Measurements from ENCODE around the gene CSMD2.

The CSMD2 gene

DNA sequence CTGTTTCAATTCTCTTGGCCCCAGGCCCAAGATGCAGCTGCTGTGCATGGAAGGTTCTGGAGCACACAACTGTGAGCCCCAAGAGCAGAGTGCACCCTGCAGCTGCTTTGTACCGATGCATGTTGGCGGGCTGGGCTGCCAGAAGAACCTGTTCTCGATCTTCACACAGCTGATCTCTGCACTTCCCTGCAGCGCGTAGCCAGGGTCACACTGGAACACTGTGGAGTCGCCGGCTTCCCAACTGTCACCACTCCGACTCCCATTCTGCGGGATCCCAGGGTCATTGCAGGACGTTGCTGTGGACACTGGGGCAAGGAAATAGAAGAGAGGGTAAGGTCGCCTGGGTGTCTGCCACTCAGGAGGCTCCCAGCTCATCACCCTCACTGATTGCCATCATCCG lies 507.2 kb downstream of the CSMD2 start (continued):
- TF ChIP-seq, protein P1, sequence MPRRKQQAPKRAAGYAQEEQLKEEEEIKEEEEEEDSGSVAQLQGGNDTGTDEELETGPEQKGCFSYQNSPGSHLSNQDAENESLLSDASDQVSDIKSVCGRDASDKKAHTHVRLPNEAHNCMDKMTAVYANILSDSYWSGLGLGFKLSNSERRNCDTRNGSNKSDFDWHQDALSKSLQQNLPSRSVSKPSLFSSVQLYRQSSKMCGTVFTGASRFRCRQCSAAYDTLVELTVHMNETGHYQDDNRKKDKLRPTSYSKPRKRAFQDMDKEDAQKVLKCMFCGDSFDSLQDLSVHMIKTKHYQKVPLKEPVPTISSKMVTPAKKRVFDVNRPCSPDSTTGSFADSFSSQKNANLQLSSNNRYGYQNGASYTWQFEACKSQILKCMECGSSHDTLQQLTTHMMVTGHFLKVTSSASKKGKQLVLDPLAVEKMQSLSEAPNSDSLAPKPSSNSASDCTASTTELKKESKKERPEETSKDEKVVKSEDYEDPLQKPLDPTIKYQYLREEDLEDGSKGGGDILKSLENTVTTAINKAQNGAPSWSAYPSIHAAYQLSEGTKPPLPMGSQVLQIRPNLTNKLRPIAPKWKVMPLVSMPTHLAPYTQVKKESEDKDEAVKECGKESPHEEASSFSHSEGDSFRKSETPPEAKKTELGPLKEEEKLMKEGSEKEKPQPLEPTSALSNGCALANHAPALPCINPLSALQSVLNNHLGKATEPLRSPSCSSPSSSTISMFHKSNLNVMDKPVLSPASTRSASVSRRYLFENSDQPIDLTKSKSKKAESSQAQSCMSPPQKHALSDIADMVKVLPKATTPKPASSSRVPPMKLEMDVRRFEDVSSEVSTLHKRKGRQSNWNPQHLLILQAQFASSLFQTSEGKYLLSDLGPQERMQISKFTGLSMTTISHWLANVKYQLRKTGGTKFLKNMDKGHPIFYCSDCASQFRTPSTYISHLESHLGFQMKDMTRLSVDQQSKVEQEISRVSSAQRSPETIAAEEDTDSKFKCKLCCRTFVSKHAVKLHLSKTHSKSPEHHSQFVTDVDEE (CRISPR knock-in tag; IDR thresholded peaks at IDR 0.05) = no peak
- TF ChIP-seq GLIS3 (CRISPR knock-in tag; IDR thresholded peaks at IDR 0.05) (no peak), ARNTL (CRISPR knock-in tag; IDR thresholded peaks at IDR 0.05; ENCODE audit: borderline replicate concordance, low read depth) (no peak), ZNF70 (CRISPR knock-in tag; IDR thresholded peaks at IDR 0.05) (no peak)
- TF ChIP-seq, protein P2, sequence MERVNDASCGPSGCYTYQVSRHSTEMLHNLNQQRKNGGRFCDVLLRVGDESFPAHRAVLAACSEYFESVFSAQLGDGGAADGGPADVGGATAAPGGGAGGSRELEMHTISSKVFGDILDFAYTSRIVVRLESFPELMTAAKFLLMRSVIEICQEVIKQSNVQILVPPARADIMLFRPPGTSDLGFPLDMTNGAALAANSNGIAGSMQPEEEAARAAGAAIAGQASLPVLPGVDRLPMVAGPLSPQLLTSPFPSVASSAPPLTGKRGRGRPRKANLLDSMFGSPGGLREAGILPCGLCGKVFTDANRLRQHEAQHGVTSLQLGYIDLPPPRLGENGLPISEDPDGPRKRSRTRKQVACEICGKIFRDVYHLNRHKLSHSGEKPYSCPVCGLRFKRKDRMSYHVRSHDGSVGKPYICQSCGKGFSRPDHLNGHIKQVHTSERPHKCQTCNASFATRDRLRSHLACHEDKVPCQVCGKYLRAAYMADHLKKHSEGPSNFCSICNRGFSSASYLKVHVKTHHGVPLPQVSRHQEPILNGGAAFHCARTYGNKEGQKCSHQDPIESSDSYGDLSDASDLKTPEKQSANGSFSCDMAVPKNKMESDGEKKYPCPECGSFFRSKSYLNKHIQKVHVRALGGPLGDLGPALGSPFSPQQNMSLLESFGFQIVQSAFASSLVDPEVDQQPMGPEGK (CRISPR knock-in tag; IDR thresholded peaks at IDR 0.05; ENCODE audit: borderline replicate concordance) = no peak

DNA sequence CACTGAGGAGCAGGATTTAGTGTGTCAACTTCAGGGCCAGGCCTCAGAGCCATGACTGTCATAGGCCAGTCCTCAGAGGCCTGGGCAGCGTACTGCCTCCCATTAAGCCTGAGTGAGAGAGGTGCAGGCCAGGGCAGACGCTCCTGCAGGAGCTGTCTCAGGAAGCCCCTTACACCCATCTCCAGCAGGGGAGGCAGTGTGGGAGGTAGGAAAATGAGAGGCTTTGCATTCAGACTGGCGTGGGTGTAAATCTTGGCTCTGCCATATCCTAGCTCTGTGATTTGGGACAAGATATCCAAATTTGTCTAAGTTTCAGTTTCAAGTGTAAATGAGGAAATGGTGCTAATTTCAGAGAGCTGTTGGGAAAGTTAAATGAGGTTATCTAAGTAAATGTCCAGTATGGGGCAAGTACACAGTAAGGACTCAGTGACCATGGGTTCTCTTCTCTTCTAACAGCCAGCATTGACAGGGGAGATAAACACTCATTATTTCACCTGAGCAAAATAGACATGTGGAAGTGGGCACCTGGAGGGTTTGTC lies 508.5 kb downstream of the CSMD2 start:
- no peak for ATAC-seq
- TF ChIP-seq ZNF565 (CRISPR knock-in tag; conservative IDR thresholded peaks at IDR 0.05; ENCODE audit: low read depth) = no peak
- no peak for TF ChIP-seq ISL1 (CRISPR knock-in tag; IDR thresholded peaks at IDR 0.05)
- no peak for TF ChIP-seq OSR1 (CRISPR knock-in tag; IDR thresholded peaks at IDR 0.05)
- no peak for TF ChIP-seq ZFP3 (CRISPR knock-in tag; IDR thresholded peaks at IDR 0.05)
- TF ChIP-seq ESRRG (CRISPR knock-in tag; IDR thresholded peaks at IDR 0.05) = no peak
- no peak for TF ChIP-seq SNAI2 (CRISPR knock-in tag; IDR thresholded peaks at IDR 0.05)
- TF ChIP-seq, protein P1 (CRISPR knock-in tag; IDR thresholded peaks at IDR 0.05) = no peak
- TF ChIP-seq ZFP30 (CRISPR knock-in tag; IDR thresholded peaks at IDR 0.05) = no peak
- no peak for TF ChIP-seq PPARA (CRISPR knock-in tag; IDR thresholded peaks at IDR 0.05; ENCODE audit: borderline replicate concordance)
- no peak for TF ChIP-seq ARNTL (CRISPR knock-in tag; IDR thresholded peaks at IDR 0.05; ENCODE audit: borderline replicate concordance, low read depth)
- no peak for TF ChIP-seq ZNF8 (CRISPR knock-in tag; IDR thresholded peaks at IDR 0.05)
- TF ChIP-seq, protein P3, sequence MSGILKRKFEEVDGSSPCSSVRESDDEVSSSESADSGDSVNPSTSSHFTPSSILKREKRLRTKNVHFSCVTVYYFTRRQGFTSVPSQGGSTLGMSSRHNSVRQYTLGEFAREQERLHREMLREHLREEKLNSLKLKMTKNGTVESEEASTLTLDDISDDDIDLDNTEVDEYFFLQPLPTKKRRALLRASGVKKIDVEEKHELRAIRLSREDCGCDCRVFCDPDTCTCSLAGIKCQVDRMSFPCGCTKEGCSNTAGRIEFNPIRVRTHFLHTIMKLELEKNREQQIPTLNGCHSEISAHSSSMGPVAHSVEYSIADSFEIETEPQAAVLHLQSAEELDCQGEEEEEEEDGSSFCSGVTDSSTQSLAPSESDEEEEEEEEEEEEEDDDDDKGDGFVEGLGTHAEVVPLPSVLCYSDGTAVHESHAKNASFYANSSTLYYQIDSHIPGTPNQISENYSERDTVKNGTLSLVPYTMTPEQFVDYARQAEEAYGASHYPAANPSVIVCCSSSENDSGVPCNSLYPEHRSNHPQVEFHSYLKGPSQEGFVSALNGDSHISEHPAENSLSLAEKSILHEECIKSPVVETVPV (CRISPR knock-in tag; IDR thresholded peaks at IDR 0.05) = no peak
- TF ChIP-seq GLIS3 (CRISPR knock-in tag; IDR thresholded peaks at IDR 0.05) = no peak
- TF ChIP-seq, protein P4, sequence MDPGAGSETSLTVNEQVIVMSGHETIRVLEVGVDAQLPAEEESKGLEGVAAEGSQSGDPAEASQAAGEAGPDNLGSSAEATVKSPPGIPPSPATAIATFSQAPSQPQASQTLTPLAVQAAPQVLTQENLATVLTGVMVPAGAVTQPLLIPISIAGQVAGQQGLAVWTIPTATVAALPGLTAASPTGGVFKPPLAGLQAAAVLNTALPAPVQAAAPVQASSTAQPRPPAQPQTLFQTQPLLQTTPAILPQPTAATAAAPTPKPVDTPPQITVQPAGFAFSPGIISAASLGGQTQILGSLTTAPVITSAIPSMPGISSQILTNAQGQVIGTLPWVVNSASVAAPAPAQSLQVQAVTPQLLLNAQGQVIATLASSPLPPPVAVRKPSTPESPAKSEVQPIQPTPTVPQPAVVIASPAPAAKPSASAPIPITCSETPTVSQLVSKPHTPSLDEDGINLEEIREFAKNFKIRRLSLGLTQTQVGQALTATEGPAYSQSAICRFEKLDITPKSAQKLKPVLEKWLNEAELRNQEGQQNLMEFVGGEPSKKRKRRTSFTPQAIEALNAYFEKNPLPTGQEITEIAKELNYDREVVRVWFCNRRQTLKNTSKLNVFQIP (CRISPR knock-in tag; IDR thresholded peaks at IDR 0.05; ENCODE audit: borderline replicate concordance, low read depth) = no peak

DNA sequence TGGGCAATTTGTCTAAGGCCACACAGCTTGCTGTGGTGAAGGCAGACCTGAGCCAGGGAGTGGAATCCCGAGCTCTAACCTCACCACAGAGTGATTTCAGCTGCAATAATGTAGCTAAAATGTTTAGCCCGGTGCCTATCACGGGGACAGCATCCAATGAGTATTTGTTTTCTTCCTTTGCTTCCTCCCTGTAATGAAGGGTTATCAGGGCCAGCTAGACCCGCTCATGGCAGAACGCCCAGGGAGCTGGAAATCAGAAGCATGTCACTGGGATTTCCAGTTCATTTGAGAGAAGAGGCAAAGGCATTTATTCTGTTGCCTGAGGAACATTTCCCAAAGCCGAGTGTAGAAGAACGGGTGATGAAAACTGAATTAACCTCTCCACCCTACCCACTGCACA lies 509.5 kb downstream of the CSMD2 start:
- TF ChIP-seq ZNF70 (CRISPR knock-in tag; IDR thresholded peaks at IDR 0.05) (no peak), SNAI2 (CRISPR knock-in tag; IDR thresholded peaks at IDR 0.05) (no peak), ISL1 (CRISPR knock-in tag; IDR thresholded peaks at IDR 0.05) (no peak), TCF4 (CRISPR knock-in tag; IDR thresholded peaks at IDR 0.05; ENCODE audit: borderline replicate concordance) (no peak), ZNF8 (CRISPR knock-in tag; IDR thresholded peaks at IDR 0.05) (no peak), ARNTL (CRISPR knock-in tag; IDR thresholded peaks at IDR 0.05; ENCODE audit: borderline replicate concordance, low read depth) (no peak)
- TF ChIP-seq, protein P4 (CRISPR knock-in tag; IDR thresholded peaks at IDR 0.05; ENCODE audit: borderline replicate concordance, low read depth) = no peak
- no peak for ATAC-seq

Measured in SK-N-SH treated with all-trans-retinoic acid at 6 μM for 48 hours (cell line).